GM19023 (cell line): ENCODE results near the gene SORCS3.

Source experiments
- ATAC-seq: cut with Tn5 transposase; IDR thresholded peaks from one replicate; pipeline ENCODE4 v1.9.1; 2021; ENCODE audit warnings: mild to moderate bottlenecking, moderate library complexity; ENCODE audit not compliant: unreplicated experiment

Gene SORCS3

GRCh38 chr10:104834580-104834979 is 193.5 kb downstream of the SORCS3 start:
- ATAC-seq, result no peak

GRCh38 chr10:104835422-104835821 is 194.3 kb downstream of the SORCS3 start:
- no peak for ATAC-seq

- ATAC-seq, result no peak
Observed at GRCh38 chr10:104842704-104843103, 201.6 kb downstream of the SORCS3 start.

DNA sequence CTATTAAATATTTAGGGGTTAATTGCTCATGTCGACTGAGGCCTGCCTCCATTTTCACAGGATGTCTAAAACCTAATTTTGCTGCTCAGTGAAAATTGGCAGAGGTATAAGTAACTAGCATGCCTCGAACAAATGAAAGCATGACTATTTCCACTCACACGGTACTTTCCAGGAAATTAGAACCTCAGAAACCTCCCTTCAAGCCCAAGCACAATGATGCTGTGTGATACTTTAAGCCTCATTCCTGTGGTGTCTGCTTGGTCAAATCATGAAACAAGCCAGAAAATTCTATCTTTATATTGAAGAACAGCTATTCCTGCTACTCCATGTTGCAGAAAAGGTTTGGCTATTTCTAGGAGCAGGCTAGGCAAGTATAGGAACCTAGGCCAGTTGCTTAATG is 203.0 kb downstream of the SORCS3 start:
- no peak for ATAC-seq

GRCh38 chr10:104850023-104850422 is 208.9 kb downstream of the SORCS3 start:
- ATAC-seq, result no peak

DNA sequence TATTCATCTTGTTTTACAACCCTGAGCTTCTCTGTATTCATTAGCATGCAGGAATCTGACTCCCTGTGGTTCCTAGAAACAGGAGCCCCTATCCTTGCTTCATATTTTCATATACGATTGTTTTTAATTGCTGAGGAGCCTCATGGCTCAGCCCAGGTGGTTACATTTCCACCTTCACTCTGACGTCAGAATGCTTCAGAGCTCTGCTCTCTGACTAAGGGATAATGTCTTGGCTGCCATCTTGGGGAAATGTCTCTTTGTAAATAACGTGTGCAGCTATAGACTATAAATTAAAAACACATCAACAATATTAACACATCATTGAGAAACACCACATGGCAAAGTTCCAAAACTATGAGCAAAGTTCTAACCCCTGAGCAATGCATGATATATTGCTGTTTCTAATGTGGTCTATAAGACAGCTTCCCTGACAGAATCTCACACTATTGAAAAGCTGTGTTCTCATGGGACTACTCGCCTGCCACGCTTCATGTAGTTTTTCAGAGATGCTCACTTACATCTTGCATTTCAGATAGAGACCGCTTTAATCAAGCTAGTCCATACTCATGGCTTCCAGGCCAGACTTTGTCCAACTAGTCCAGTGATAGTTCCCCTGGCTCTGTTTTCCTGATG is 227.0 kb downstream of the SORCS3 start:
- ATAC-seq, result no peak

GRCh38 chr10:104872691-104873090 is 231.6 kb downstream of the SORCS3 start:
- ATAC-seq, result no peak

- no peak for ATAC-seq
Observed at GRCh38 chr10:104873161-104873560, 232.1 kb downstream of the SORCS3 start.

DNA sequence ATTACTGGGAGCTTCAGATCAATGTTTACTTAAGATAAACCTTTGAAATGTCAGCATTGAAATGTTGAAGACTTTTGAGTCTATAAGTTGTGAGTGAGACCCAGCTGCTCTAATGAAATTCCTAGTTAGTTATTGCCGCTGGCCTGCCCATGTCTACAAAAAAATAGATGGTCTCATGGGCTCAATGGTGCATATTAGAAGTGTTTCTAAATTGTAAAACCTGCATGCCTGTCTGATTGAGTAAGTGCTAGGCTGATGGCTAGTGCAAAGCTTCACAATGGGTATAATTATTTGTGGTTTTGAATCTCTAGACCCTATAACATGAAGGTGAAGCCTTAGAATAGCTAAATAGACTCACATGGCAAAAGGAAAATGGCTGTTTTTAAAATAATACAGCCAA is 234.5 kb downstream of the SORCS3 start:
- no peak for ATAC-seq

GRCh38 chr10:104880624-104881398 is 239.7 kb downstream of the SORCS3 start:
- no peak for ATAC-seq

- ATAC-seq, result no peak
Observed at GRCh38 chr10:104881740-104882139, 240.7 kb downstream of the SORCS3 start.

- ATAC-seq, result no peak
Observed at GRCh38 chr10:104892879-104893617, 252.0 kb downstream of the SORCS3 start.

DNA sequence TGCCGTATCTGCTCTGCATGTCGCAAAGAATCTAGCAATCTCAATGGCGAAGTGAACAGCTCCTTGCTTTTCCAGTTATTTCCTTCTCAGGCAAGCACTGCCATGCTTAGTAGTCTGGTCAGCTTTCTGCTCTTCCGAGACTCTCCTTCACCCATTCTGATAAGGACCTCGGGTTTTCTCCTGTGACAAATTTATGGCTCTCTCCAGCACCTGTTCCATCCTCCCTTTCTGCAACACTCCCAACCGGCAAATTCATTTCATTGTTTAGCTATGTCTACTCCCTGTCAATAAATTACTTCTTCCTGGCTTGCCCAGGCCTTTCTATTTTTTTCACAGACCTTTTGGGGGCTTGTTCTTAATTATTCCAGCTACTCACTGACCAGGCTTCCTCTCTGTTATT is 252.6 kb downstream of the SORCS3 start:
- no peak for ATAC-seq

GRCh38 chr10:104894681-104895080 is 253.6 kb downstream of the SORCS3 start:
- ATAC-seq, result no peak

DNA sequence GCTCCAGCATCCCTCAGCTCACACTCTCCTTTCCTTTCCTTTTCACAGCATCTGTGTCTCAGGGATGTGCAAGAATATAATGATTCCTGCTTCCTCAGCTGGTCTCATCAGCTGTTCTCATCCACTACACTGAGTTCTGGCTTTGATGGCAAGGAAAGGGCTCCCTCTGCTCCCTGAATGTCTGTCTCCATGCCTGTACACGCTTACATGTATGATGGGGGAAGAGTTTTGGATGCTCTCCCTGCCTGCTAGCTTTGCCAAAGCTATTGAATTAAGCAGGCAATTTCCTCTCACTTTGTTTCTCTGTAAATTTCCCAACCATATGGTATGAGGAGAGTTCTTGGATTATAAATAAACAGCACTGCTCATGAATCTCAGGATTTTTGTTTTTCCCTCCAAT is 254.5 kb downstream of the SORCS3 start:
- no peak for ATAC-seq

- no peak for ATAC-seq
Observed at GRCh38 chr10:104895981-104896380, 254.9 kb downstream of the SORCS3 start.

DNA sequence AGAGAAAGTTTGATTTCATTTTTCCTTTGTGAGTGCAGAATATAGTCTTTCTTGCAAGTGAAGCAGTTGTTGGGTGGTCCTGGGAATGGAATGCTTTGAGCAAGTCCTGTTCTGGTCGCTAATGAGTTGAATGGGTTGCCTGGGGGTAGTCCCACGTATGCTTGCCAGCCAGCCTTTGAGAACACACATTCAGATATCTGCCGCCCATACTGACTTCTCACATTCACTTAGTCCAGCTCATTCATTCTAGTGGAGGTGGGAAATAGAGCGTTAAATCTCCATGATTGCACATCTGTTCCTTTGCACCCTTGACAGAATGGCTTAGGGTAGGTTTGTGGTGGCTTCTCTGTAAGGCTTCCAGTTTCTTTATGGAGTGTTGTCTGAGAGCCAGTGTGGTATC is 256.6 kb downstream of the SORCS3 start:
- ATAC-seq, result no peak

DNA sequence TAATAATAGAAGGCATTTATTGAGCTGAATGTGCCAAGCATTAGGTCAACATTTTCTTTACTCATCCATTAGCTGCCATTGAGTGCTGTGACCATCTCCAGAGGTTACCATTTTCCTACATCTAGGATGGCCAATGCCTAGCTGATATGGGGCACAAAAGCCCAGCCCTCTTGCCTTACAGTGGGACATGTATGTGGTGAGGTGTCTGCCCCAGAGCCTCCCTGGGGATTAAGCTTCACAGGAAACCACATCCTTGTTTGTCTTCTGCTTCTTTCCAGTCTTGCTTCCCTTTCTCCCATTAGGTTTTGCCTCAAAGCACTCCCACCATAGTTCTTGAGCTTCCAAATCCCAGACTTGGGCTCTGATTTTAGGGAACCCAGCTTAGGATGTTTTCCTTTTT is 258.7 kb downstream of the SORCS3 start:
- no peak for ATAC-seq

DNA sequence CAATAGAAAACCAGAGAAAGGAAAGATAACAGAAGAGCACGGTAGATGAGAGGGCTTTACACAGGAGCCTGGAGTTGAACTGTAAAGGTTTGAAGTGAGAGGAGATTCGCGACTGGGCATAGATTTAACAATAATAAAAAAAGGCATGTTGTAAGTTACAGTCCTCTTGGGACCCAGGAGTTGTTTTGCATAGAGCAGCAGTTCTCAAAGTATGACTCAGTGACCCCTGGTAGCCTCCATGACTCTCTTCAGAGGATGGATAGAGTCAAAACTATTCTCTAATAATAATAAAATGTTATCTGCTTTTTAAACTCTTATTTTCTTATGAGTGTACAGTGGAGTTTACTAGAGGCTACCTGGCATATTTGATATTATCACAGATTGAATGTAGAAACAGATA is 262.3 kb downstream of the SORCS3 start:
- no peak for ATAC-seq

DNA sequence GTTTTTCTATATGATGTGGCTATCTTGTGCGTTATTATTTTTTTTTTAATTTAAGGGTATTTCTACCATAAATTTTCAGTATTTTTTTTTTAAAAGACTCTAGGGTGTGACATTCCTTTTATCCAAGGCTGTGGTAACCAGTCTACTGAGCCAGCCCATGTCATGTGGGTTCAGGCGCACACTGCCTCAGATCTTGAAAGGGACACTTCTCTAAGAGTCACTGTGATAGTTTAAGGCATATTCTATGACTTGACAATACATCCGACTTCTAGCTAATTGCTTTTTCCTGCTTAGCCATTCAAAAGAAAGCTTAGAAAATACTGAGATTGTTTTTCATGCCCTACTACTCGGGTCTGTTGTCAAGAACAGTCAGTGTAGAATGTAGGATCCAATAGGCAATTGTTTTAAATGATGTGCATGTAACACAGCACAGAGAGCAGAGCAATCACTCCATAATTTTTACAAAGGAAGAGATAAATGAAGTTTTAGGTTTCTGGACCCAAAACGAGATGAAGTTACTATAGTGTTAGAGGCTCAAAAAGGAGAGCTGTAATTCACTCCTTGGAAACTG is 263.7 kb downstream of the SORCS3 start:
- ATAC-seq, result no peak

DNA sequence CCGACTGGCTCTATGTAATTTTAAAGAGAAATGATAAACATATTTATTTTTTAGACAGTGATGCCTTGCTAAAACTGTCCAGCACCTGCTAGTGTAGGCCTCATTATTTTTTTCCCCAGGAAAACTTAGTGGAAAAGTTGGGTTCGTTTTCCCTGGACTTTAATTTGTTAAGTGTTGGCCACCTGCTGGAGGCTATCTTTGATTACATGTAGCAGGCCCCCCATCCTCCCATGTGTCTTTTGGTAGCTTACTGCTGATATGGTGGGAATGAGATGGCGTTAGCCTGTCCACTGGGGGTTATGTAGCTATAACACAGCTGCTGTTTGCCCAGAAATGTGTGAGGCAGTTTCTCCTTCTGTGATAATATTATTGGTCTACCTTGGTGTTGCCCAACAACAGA is 265.0 kb downstream of the SORCS3 start:
- ATAC-seq, result no peak

DNA sequence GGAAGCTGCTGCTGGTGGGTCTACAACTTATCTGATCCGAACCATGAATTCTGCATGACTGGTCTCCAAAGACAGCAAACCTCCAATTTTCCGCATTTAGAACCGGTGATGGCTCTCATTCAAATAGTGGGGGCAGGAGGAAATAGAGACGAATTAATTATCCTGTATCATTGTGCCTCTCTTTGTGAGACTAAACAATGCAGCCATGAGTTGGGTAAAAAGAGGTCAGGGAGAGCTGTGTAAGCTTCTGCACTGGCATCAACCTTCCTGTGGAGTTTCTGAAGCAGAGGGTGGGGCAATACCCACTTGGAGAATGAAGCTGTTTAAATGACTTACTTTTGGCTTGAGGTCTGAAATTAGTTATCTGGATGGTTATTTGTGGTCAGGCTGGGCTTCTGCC is 266.4 kb downstream of the SORCS3 start:
- ATAC-seq, result no peak
